ENCODE measurements around the gene PADI1.

- TF ChIP-seq CTCF (IDR thresholded peaks at IDR 0.05; ENCODE audit: borderline replicate concordance, extremely low read depth, low read length, poor library complexity, severe bottlenecking): no peak
- no peak for TF ChIP-seq EZH2 (IDR thresholded peaks at IDR 0.05; ENCODE audit: borderline replicate concordance, low read depth, low read length, severe bottlenecking)
These were observed 32.6 kb downstream of the PADI1 start for GRCh38 chr1:17237561-17237903.
